Esophagus squamous epithelium (tissue), 5 donors: ENCODE measurements around the gene OS9. TPM values are rescaled to one million over a fixed set of nuclear protein-coding genes. Genes with fewer than 3 reads are reported as not detected.

Experiments
- DNase-seq: peaks from one replicate; lab custom pipeline; 2025; lab: John Stamatoyannopoulos, UW
- H3K27ac ChIP-seq, 4 donors: fragments of 200-600 bp; sonication (generic); one replicate each; pipeline ENCODE4 v1.5.1; 2016 to 2019; ENCODE audit warnings: mild to moderate bottlenecking in 1 of 4
- H3K27me3 ChIP-seq, 4 donors: fragments of 200-600 bp; sonication (generic); 1 replicate in 3 of 4; 2 replicates in 1 of 4; pipeline versions ENCODE4 v1.5.1 to v1.6.0; 2017 to 2021; ENCODE audit warnings: antibody characterized with exemption in 1 of 4
- H3K36me3 ChIP-seq, 3 donors: fragments of 200-600 bp; sonication (generic); one replicate each; pipeline ENCODE4 v1.5.1; 2016 to 2019
- H3K4me1 ChIP-seq, 3 donors: fragments of 200-600 bp; sonication (generic); one replicate each; pipeline ENCODE4 v1.5.1; 2017 to 2019
- H3K4me3 ChIP-seq, 4 donors: fragments of 200-600 bp; sonication (generic); 1 replicate in 3 of 4; 2 replicates in 1 of 4; pipeline ENCODE4 v1.5.1; 2016 to 2019; ENCODE audit warnings: mild to moderate bottlenecking in 2 of 4, moderate library complexity in 1 of 4
- H3K9me3 ChIP-seq, 3 donors: fragments of 200-600 bp; sonication (generic); one replicate each; pipeline ENCODE4 v1.5.1; 2016 to 2019
- CTCF ChIP-seq, 6 experiments: fragments of 450-650 bp in 4 of 6; fragments of 200-600 bp in 2 of 6; sonication (generic) in 2 of 6; IDR thresholded peaks; one replicate each; pipeline ENCODE4 v1.5.1; 2016 to 2019; ENCODE audit warnings: antibody characterized with exemption in 6 of 6, mild to moderate bottlenecking in 4 of 6, moderate library complexity in 4 of 6
- POLR2A ChIP-seq, 4 donors: fragments of 450-650 bp; IDR thresholded peaks; one replicate each; pipeline ENCODE4 v1.6.1; 2017; ENCODE audit warnings: antibody characterized with exemption in 4 of 4, mild to moderate bottlenecking in 4 of 4, moderate library complexity in 3 of 4
- WGBS, 2 donors: methylation state at CpG; one replicate each; pipeline ENCODE4 v1.1.5; 2018; 5-methylcytosine and 5-hydroxymethylcytosine counted together
- intact Hi-C: fragments of 100-400 bp; cut with DNase I; formaldehyde crosslinking; loops from one replicate; pipeline ENCODE4 v1.15.0; 2022
- total RNA-seq, 4 donors: library from RNA; depleted of rRNA; stranded (reverse); fragments of >200 nt; gene quantifications; one replicate each; pipeline ENCODE4 v1.1.0, GENCODE V29; 2016
- donor health status: DM: yes; HTN: yes; CAD: no.

OS9 gene
- total RNA-seq, 4 donors from 2014 or later, result 151 to 231 (median 168) TPM

DNA sequence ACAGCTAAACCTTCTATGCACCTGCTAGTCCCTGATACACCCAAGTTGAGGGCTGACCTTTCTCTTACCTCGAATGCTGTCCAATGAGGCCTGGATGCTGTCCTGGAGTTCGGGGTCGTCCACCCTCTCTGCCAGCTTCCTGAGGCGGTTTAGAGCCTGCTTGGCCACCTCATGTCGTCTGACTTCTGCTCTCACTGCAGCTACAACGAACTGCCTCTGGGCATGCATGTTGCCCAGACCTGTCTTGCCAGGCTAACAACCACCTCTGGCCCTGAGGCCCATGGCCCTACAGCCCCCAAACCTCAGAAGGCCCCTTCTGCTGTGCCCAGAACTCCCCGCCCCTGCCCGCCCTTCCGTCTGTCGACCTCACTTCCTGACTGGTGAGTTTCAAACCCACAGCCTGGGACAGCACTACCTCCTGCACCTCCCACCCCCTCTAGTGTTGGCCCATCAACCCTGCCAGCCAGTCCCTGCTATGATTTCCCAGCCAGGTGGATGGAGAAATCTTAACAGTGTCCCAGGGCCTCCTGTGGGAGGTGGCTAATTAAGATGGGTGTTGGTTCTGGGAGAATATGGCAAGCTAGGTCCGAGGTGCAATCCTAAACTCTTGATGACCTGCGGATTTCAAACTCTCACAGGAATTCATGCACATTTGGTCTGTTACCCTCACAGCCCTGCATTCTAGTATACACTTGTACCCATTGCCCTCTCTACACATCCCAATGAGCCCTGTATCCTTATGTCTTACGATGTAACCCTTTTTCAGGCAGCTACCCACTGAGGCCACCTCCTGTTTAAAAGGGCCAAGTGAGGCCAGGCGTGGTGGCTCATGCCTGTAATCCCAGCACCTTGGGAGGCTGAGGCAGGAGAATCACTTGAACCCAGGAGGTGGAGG is 48.2 kb downstream of the OS9 start:
- 33 to 44% methylated on average over 7 to 8 of the region's 14 CpGs for WGBS, 2 donors
- Histone ChIP-seq H3K27ac (peak overlapping the region in 2 of 4 donors; percentile 45 to 57), H3K4me3 (peak overlapping the region in 3 of 4 donors; percentile 23 to 57 (median 34)), H3K27me3 (peaks cover 15 to 53% (median 22%) of the 10 kb centered on the region in 4 donors), H3K4me1 (peaks cover 22 to 53% (median 22%) of the 10 kb centered on the region in 3 donors), H3K9me3 (no peaks in the 10 kb centered on the region), H3K36me3 (peaks cover 0 to 15% (median 3%) of the 10 kb centered on the region in 3 donors)
- intact Hi-C loops, result no loop called here
- DNase-seq, result no peak
- no peak for TF ChIP-seq POLR2A (IDR thresholded peaks at IDR 0.05)
- TF ChIP-seq CTCF (IDR thresholded peaks at IDR 0.05), result peak in 4 of 6 experiments; percentile 5 to 39 (median 23)

GRCh38 chr12:57743769-57744168 is 49.8 kb downstream of the OS9 start:
- H3K4me1 ChIP-seq, result peaks cover 5 to 36% (median 10%) of the 10 kb centered on the region in 3 donors
- DNase-seq, result no peak
- H3K4me3 ChIP-seq, result no peak overlapping the region
- intact Hi-C loops, result no loop called here
- H3K27me3 ChIP-seq, result peaks cover under 1 to 36% (median 8%) of the 10 kb centered on the region in 4 donors
- WGBS, 2 donors, result 65 to 79% methylated on average over 2 of the region's 2 CpGs
- TF ChIP-seq POLR2A (IDR thresholded peaks at IDR 0.05) (no peak), CTCF (IDR thresholded peaks at IDR 0.05) (no peak)
- no peaks in the 10 kb centered on the region for H3K9me3 ChIP-seq
- H3K27ac ChIP-seq, result peak overlapping the region in 2 of 4 donors; percentile 96 to 99
- peaks cover 2 to 26% (median 15%) of the 10 kb centered on the region in 3 donors for H3K36me3 ChIP-seq

DNA sequence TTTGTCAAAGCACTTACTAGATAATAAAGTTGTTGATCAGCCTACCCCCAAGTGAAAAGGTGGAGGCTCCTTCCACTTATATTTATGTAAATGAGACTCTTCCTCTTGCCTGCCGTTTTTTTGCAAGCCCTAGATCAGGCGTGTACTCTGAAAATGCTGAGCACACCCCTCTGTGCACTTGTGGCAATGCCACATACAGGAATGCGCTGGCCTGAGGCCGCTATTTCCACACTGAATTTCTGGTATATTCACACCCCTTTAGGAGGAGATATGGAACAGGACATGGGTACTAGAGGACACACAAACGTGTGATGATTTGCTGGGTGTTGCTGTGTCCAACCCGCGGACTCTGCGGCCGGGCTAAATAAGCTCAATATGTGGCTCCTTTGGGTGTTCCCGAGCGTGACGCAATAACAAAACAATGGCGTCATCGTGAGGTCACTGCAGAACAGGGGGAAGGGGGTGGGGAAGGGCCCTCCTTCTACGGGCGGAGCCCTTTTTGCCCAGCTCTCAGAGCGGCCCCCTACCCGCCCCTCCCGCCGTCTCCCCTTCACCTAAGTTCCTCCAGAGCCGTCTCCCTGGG is 50.4 kb downstream of the OS9 start:
- H3K4me1 ChIP-seq, result peaks cover under 1 to 32% (median 8%) of the 10 kb centered on the region in 3 donors
- peaks cover 7 to 31% (median 18%) of the 10 kb centered on the region in 3 donors for H3K36me3 ChIP-seq
- peak; percentile 48 for DNase-seq
- TF ChIP-seq CTCF (IDR thresholded peaks at IDR 0.05), result no peak
- TF ChIP-seq POLR2A (IDR thresholded peaks at IDR 0.05), result no peak
- H3K27me3 ChIP-seq, result peaks cover 0 to 31% (median 3%) of the 10 kb centered on the region in 4 donors
- WGBS, 2 donors, result 6 to 7% methylated on average over 3 to 18 of the region's 21 CpGs
- peak overlapping the region; percentile 75 to 91 (median 80) for H3K4me3 ChIP-seq
- intact Hi-C loops, result no loop called here
- no peaks in the 10 kb centered on the region for H3K9me3 ChIP-seq
- H3K27ac ChIP-seq, result peak overlapping the region; percentile 94 to 99 (median 96)

DNA sequence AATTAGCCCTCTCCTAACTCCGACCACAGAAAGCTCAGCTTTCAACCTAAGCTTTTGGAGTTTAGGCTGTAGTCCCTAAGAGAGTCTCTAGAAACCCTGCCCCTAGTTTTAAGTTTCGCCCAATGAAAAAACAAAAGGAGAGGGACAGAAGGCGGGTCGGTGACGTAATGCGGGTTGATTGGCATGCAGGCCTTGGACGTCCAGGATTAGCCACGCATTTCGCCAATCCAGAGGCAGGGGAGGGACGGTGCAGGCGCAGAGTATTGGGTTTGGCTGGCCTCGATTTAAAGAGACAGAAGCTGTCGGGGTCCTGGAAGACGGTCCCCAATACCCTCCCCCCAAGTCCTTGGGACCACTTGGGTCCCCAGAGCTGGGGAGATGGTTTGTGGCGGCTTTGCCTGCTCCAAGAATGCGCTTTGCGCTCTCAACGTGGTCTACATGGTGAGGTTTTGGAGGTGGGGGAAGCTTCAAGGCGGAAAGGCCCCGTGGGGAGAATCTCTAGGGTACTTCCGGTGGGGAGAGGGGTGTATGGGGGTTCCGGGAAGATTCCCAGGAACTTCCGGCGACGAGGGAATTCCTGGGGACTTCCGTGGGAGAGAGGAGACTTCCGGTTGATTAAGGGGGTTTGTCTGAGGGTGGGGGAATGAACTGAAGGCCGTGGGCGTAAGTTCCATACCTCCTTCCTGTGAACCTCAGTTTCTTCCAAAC is 51.0 kb downstream of the OS9 start, which contains the start of gene TSPAN31:
TSS of gene TSPAN31 (plus strand) at position 263 of the 708 bp plus-strand sequence. CDS start at position 379, 116 bp downstream.
- TF ChIP-seq POLR2A (IDR thresholded peaks at IDR 0.05), result peak in 2 of 4 donors; percentile 65 to 76
- TF ChIP-seq CTCF (IDR thresholded peaks at IDR 0.05), result peak in 3 of 6 experiments; percentile 12 to 33 (median 19)
- H3K4me1 ChIP-seq, result peaks cover 0 to 32% (median 8%) of the 10 kb centered on the region in 3 donors
- 1 to 2% methylated on average over 19 to 21 of the region's 29 CpGs for WGBS, 2 donors
- peak within 1 kb of the TSS; percentile 75 to 91 (median 80) for H3K4me3 ChIP-seq
- peak; percentile 81 for DNase-seq
- H3K27ac ChIP-seq, result peak within 1 kb of the TSS; percentile 94 to 99 (median 96)
- intact Hi-C loops, result no loop called here
- peaks cover 0 to 24% (median under 1%) of the 10 kb centered on the region in 4 donors for H3K27me3 ChIP-seq
- H3K36me3 ChIP-seq, result peaks cover 7 to 37% (median 18%) of the 10 kb centered on the region in 3 donors
- no peaks in the 10 kb centered on the region for H3K9me3 ChIP-seq
